Measurements from ENCODE around the gene TTC17. TPM values are rescaled to one million over a fixed set of nuclear protein-coding genes. Genes with fewer than 3 reads are reported as not detected.

Gene TTC17
- total RNA-seq, 2 donors from 2014 or later: 33.6 to 45.3 TPM

DNA sequence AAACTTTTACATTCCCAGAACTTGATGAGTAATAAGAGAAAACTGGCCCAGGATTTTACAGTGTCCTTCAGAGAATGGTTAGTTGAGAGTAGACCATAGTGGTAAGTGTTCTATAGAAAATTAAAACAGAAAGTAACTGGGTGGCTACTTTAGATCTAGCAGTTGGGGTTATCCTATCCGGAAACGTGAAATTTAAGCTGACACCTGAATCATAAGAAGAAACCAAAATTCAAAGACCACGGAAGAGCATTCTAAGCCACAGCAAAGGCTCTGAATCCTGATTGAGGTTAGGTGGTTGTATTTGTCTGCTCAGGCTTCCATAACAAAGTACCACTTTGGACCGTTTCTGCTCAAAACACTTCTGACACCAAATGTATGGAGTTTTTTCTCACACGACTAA is 34.0 kb downstream of the TTC17 start:
- TF ChIP-seq, protein P1, sequence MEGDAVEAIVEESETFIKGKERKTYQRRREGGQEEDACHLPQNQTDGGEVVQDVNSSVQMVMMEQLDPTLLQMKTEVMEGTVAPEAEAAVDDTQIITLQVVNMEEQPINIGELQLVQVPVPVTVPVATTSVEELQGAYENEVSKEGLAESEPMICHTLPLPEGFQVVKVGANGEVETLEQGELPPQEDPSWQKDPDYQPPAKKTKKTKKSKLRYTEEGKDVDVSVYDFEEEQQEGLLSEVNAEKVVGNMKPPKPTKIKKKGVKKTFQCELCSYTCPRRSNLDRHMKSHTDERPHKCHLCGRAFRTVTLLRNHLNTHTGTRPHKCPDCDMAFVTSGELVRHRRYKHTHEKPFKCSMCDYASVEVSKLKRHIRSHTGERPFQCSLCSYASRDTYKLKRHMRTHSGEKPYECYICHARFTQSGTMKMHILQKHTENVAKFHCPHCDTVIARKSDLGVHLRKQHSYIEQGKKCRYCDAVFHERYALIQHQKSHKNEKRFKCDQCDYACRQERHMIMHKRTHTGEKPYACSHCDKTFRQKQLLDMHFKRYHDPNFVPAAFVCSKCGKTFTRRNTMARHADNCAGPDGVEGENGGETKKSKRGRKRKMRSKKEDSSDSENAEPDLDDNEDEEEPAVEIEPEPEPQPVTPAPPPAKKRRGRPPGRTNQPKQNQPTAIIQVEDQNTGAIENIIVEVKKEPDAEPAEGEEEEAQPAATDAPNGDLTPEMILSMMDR (IDR thresholded peaks at IDR 0.05): no peak
- H3K36me3 ChIP-seq: peaks cover 60% of the 10 kb centered on the region

GRCh38 chr11:43393765-43394355 is 35.1 kb downstream of the TTC17 start:
- no peak overlapping the region for H3K4me3 ChIP-seq
- H3K27me3 ChIP-seq: no peaks in the 10 kb centered on the region
- no peak for DNase-seq (ENCODE audit: low spot score)
- H3K27ac ChIP-seq: no peak overlapping the region
- no peaks in the 10 kb centered on the region for H3K4me1 ChIP-seq
- H3K9me3 ChIP-seq: no peaks in the 10 kb centered on the region
- H3K36me3 ChIP-seq: peaks cover 69% of the 10 kb centered on the region
- TF ChIP-seq, protein P1 (IDR thresholded peaks at IDR 0.05): no peak

More for the DNA sequence above, 34.0 kb downstream of the TTC17 start:
- no peaks in the 10 kb centered on the region for H3K4me1 ChIP-seq
- H3K27me3 ChIP-seq: no peaks in the 10 kb centered on the region
- no peak overlapping the region for H3K4me3 ChIP-seq
- no peak overlapping the region for H3K27ac ChIP-seq
- H3K9me3 ChIP-seq: no peaks in the 10 kb centered on the region
- no peak for DNase-seq (ENCODE audit: low spot score)

GRCh38 chr11:43396617-43397016 is 37.9 kb downstream of the TTC17 start:
- H3K4me1 ChIP-seq: no peaks in the 10 kb centered on the region
- H3K27me3 ChIP-seq: no peaks in the 10 kb centered on the region
- no peaks in the 10 kb centered on the region for H3K9me3 ChIP-seq
- TF ChIP-seq, protein P1 (IDR thresholded peaks at IDR 0.05): no peak
- H3K27ac ChIP-seq: no peak overlapping the region
- DNase-seq (ENCODE audit: low spot score): no peak
- no peak overlapping the region for H3K4me3 ChIP-seq
- peaks cover 62% of the 10 kb centered on the region for H3K36me3 ChIP-seq

- TF ChIP-seq, protein P1 (IDR thresholded peaks at IDR 0.05): no peak
- H3K36me3 ChIP-seq: peaks cover 62% of the 10 kb centered on the region
Observed at GRCh38 chr11:43397251-43397650, 38.5 kb downstream of the TTC17 start.

DNA sequence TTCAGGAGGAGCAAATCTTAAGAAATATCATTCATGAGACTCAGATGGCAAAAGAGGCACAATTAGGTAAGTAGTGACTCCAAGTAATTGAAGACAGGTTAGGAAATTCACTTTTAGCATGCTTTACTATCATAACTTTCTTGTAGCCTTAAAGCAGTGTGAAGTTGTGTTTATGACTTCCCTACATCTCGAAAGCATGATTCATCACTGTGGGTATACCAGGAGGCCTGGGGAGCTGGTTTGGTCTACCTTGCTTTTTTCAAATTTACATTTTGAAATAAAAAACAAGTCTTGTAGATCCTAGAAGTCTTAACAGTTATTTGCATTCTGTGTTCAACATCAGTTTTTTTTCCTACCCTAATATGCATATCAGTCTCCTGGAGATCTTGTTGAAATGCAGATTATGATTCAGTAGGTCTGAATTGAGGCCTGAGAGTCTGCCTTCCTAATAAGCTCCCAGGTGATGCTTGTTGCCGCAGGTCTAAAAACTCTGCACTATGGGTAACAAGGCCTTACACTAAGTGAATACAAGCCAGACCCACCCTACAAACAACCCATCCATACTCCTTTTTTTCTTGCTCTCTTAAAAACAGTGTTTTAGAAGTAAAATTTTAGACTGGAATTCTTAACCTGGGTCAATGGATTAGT is 41.4 kb downstream of the TTC17 start:
- H3K9me3 ChIP-seq: no peaks in the 10 kb centered on the region

More at GRCh38 chr11:43397251-43397650, 38.5 kb downstream of the TTC17 start:
- Histone ChIP-seq H3K4me3 (no peak overlapping the region), H3K4me1 (no peaks in the 10 kb centered on the region), H3K27me3 (no peaks in the 10 kb centered on the region), H3K9me3 (no peaks in the 10 kb centered on the region), H3K27ac (no peak overlapping the region)
- no peak for DNase-seq (ENCODE audit: low spot score)

More for the DNA sequence above, 41.4 kb downstream of the TTC17 start:
- Histone ChIP-seq H3K36me3 (peaks cover 74% of the 10 kb centered on the region), H3K27me3 (no peaks in the 10 kb centered on the region), H3K4me1 (no peaks in the 10 kb centered on the region), H3K4me3 (no peak overlapping the region), H3K27ac (no peak overlapping the region)
- DNase-seq (ENCODE audit: low spot score): no peak
- TF ChIP-seq, protein P1 (IDR thresholded peaks at IDR 0.05): no peak

Data from right atrium auricular region (tissue), 2 donors.